ENCODE data around the gene QPRT.
"Not testable (repeated sequence)": the region's sequence is repeated elsewhere in the genome, so short reads cannot be mapped to it uniquely, and the experiment has no call there.

Gene QPRT

GRCh38 chr16:29678691-29679267 is at the start of gene QPRT:
Gene QPRT, plus strand, starts transcription at chr16:29679180. Its CDS starts 18 bp downstream, at chr16:29679198.
- DNase-seq, result no peak

GRCh38 chr16:29629318-29629717 is 49.7 kb upstream of the QPRT start:
- DNase-seq, result not testable (repeated sequence)

- DNase-seq, result not testable (repeated sequence)
Observed at GRCh38 chr16:29631658-29632057, 47.3 kb upstream of the QPRT start.

GRCh38 chr16:29635902-29636301 is 43.1 kb upstream of the QPRT start:
- DNase-seq, result not testable (repeated sequence)

GRCh38 chr16:29636368-29636767 is 42.6 kb upstream of the QPRT start:
- DNase-seq, result not testable (repeated sequence)

- not testable (repeated sequence) for DNase-seq
Observed at GRCh38 chr16:29638751-29639150, 40.2 kb upstream of the QPRT start.

- DNase-seq, result no peak
Observed at GRCh38 chr16:29641561-29641960, 37.4 kb upstream of the QPRT start.

GRCh38 chr16:29643596-29643995 is 35.4 kb upstream of the QPRT start:
- no peak for DNase-seq

- no peak for DNase-seq
Observed at GRCh38 chr16:29644338-29644857, 34.6 kb upstream of the QPRT start.

- DNase-seq, result no peak
Observed at GRCh38 chr16:29644973-29645693, 33.8 kb upstream of the QPRT start.

- no peak for DNase-seq
Observed at GRCh38 chr16:29645694-29646187, 33.2 kb upstream of the QPRT start.

- DNase-seq, result no peak
Observed at GRCh38 chr16:29646947-29647346, 32.0 kb upstream of the QPRT start.

- no peak for DNase-seq
Observed at GRCh38 chr16:29649588-29650494, 29.1 kb upstream of the QPRT start.

- no peak for DNase-seq
Observed at GRCh38 chr16:29650771-29651170, 28.2 kb upstream of the QPRT start.

GRCh38 chr16:29651774-29652349 is 27.1 kb upstream of the QPRT start:
- no peak for DNase-seq

GRCh38 chr16:29653471-29653870 is 25.5 kb upstream of the QPRT start:
- no peak for DNase-seq

GRCh38 chr16:29653890-29654289 is 25.1 kb upstream of the QPRT start:
- not testable (repeated sequence) for DNase-seq

GRCh38 chr16:29656688-29657523 is 22.1 kb upstream of the QPRT start:
- DNase-seq, result no peak

GRCh38 chr16:29658705-29659104 is 20.3 kb upstream of the QPRT start:
- DNase-seq, result no peak

GRCh38 chr16:29662000-29662728 is 16.8 kb upstream of the QPRT start:
- DNase-seq, result no peak

- peak; percentile 67 for DNase-seq
Observed at GRCh38 chr16:29662729-29663015, 16.3 kb upstream of the QPRT start.
